Skin epidermis (tissue), 12 donors: Measurements from ENCODE around the gene PTPRM.

Experiments used
- H3K27ac ChIP-seq, 21 experiments: fragments of 200-600 bp; sonication (generic) in 11 of 21; one replicate each; pipeline ENCODE4 v1.5.0; 2020; ENCODE audit warnings: mild to moderate bottlenecking in 3 of 21, inconsistent platforms in 2 of 21, moderate library complexity in 2 of 21
- H3K4me3 ChIP-seq, 7 experiments: fragments of 200-600 bp; sonication (generic) in 2 of 7; one replicate each; pipeline ENCODE4 v1.5.0; 2020; ENCODE audit warnings: inconsistent platforms in 2 of 7, mild to moderate bottlenecking in 2 of 7, moderate library complexity in 1 of 7

PTPRM gene

GRCh38 chr18:7566567-7567473 lies at the start of gene PTPRM:
PTPRM (plus strand) TSS chr18:7567316; CDS start chr18:7567819, 503 bp downstream.
- Histone ChIP-seq H3K4me3 (peak within 1 kb of the TSS; percentile 51 to 79 (median 65)), H3K27ac (peak within 1 kb of the TSS; percentile 81 to 95 (median 90))

- Histone ChIP-seq H3K27ac (no peak overlapping the region), H3K4me3 (no peak overlapping the region)
Measured at GRCh38 chr18:7517852-7518251, 49.3 kb upstream of the PTPRM start.

GRCh38 chr18:7520200-7520785 lies 46.8 kb upstream of the PTPRM start:
- Histone ChIP-seq H3K27ac (no peak overlapping the region), H3K4me3 (no peak overlapping the region)

GRCh38 chr18:7521226-7521856 lies 45.8 kb upstream of the PTPRM start:
- no peak overlapping the region for H3K27ac ChIP-seq
- no peak overlapping the region for H3K4me3 ChIP-seq

GRCh38 chr18:7523772-7524171 lies 43.3 kb upstream of the PTPRM start:
- Histone ChIP-seq H3K27ac (no peak overlapping the region), H3K4me3 (no peak overlapping the region)

GRCh38 chr18:7524786-7525185 lies 42.3 kb upstream of the PTPRM start:
- Histone ChIP-seq H3K4me3 (no peak overlapping the region), H3K27ac (peak overlapping the region in 4 of 21 experiments; percentile 8 to 31 (median 18))

- H3K27ac ChIP-seq, result no peak overlapping the region
Measured at GRCh38 chr18:7532942-7533341, 34.2 kb upstream of the PTPRM start.

GRCh38 chr18:7535436-7536205 lies 31.5 kb upstream of the PTPRM start:
- no peak overlapping the region for H3K27ac ChIP-seq
- H3K4me3 ChIP-seq, result no peak overlapping the region

More at GRCh38 chr18:7532942-7533341, 34.2 kb upstream of the PTPRM start:
- H3K4me3 ChIP-seq, result no peak overlapping the region

- no peak overlapping the region for H3K27ac ChIP-seq
- H3K4me3 ChIP-seq, result no peak overlapping the region
Measured at GRCh38 chr18:7537145-7537544, 30.0 kb upstream of the PTPRM start.

- no peak overlapping the region for H3K4me3 ChIP-seq
- H3K27ac ChIP-seq, result no peak overlapping the region
Measured at GRCh38 chr18:7541835-7542234, 25.3 kb upstream of the PTPRM start.

- H3K4me3 ChIP-seq, result no peak overlapping the region
Measured at GRCh38 chr18:7544686-7545085, 22.4 kb upstream of the PTPRM start.

GRCh38 chr18:7545734-7546133 lies 21.4 kb upstream of the PTPRM start:
- no peak overlapping the region for H3K27ac ChIP-seq

More at GRCh38 chr18:7544686-7545085, 22.4 kb upstream of the PTPRM start:
- no peak overlapping the region for H3K27ac ChIP-seq

GRCh38 chr18:7548221-7548620 lies 18.9 kb upstream of the PTPRM start:
- H3K4me3 ChIP-seq, result no peak overlapping the region
- H3K27ac ChIP-seq, result no peak overlapping the region

More at GRCh38 chr18:7545734-7546133, 21.4 kb upstream of the PTPRM start:
- H3K4me3 ChIP-seq, result no peak overlapping the region

GRCh38 chr18:7548721-7549120 lies 18.4 kb upstream of the PTPRM start:
- H3K4me3 ChIP-seq, result no peak overlapping the region
- no peak overlapping the region for H3K27ac ChIP-seq

- peak overlapping the region in 1 of 21 experiments; percentile 43 for H3K27ac ChIP-seq
Measured at GRCh38 chr18:7557973-7558372, 9.1 kb upstream of the PTPRM start.

GRCh38 chr18:7558769-7559168 lies 8.3 kb upstream of the PTPRM start:
- Histone ChIP-seq H3K4me3 (no peak overlapping the region), H3K27ac (peak overlapping the region in 1 of 21 experiments; percentile 51)

More at GRCh38 chr18:7557973-7558372, 9.1 kb upstream of the PTPRM start:
- no peak overlapping the region for H3K4me3 ChIP-seq

GRCh38 chr18:7559709-7560319 lies 7.3 kb upstream of the PTPRM start:
- Histone ChIP-seq H3K27ac (peak overlapping the region in 1 of 21 experiments; percentile 25), H3K4me3 (no peak overlapping the region)

GRCh38 chr18:7561909-7562460 lies 5.1 kb upstream of the PTPRM start:
- Histone ChIP-seq H3K4me3 (no peak overlapping the region), H3K27ac (peak overlapping the region in 2 of 21 experiments; percentile 12 to 17)

- no peak overlapping the region for H3K4me3 ChIP-seq
- H3K27ac ChIP-seq, result peak overlapping the region in 1 of 21 experiments; percentile 17
Measured at GRCh38 chr18:7562491-7562890, 4.6 kb upstream of the PTPRM start.
